ENCODE data around the gene CCDC178. TPM values are rescaled to one million over a fixed set of nuclear protein-coding genes. Genes with fewer than 3 reads are reported as not detected.

The CCDC178 gene
- total RNA-seq, 2 donors from 2014 or later = 0.33 to 9.9 TPM

DNA sequence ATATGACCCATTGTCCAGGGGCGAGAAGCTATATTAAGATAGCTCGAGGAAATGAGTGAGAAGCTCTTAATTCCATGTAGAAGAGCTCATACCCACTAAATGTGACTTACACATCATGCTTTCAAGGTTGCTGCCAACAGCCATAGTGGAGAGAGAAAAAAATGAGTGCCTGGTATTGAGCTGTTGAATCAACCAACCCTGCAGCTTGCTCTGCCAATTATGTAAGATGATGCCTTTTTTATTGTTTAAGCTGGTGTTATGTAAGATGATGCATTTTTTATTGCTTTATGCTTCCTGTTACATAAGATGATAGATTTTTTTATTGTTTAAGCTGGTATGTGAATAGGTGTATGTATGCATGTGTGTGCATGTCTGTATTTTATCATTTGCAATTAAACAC, 228.2 kb downstream of the CCDC178 start:
- Histone ChIP-seq H3K27me3 (no peaks in the 10 kb centered on the region), H3K27ac (no peak overlapping the region), H3K4me3 (no peak overlapping the region), H3K4me1 (no peaks in the 10 kb centered on the region), H3K36me3 (replicated peaks in 1 of 2; ENCODE audit: insufficient read depth in 1 of 2, low read depth in 2 of 2) (no peaks in the 10 kb centered on the region), H3K9me3 (no peaks in the 10 kb centered on the region)
- TF ChIP-seq CTCF (IDR thresholded peaks at IDR 0.05) = no peak
- WGBS, 2 donors = 68 to 70% methylated on average over 2 of the region's 2 CpGs
- ATAC-seq (no peak), DNase-seq (no peak)
- intact Hi-C loops (cut with DNase I) = no loop called here

DNA sequence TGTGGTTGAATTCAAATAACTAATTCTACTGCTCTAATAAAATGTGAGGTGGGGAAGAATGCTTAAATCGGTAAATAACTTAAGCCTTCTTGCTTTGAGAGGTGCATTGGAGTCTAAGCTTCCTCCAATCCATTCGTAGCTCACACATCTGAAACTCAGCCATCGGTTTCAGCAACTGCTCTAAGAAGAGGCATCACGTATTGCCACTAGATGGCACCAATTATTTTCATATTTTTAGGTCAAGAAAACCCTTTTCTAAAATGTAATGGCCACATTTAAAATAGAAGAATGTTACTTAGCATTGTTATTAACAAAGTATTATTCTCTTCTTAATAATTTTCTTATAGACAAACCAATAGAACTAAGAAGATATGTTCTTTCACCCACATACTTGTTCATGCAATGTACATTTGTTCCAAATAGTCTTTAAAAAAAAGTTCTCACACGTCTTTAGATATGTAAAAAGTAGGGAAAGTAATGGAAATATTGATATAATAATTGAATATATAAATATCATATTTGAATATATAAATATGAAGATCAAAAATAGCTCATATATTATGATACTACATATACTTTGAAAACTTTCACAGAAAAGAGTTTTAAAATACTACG, 229.8 kb downstream of the CCDC178 start:
- DNase-seq (peak in 1 of 4 donors; percentile 7), ATAC-seq (peak; percentile 53)
- TF ChIP-seq CTCF (IDR thresholded peaks at IDR 0.05) = peak in 6 of 7 experiments; percentile 31 to 54 (median 35)
- no peak for TF ChIP-seq POLR2A (IDR thresholded peaks at IDR 0.05)
- no peaks in the 10 kb centered on the region for H3K36me3 ChIP-seq (replicated peaks in 1 of 2; ENCODE audit: insufficient read depth in 1 of 2, low read depth in 2 of 2)
- no peaks in the 10 kb centered on the region for H3K9me3 ChIP-seq
- H3K27me3 ChIP-seq = no peaks in the 10 kb centered on the region
- no peaks in the 10 kb centered on the region for H3K4me1 ChIP-seq
- H3K27ac ChIP-seq = no peak overlapping the region
- intact Hi-C loops (cut with DNase I) = no loop called here
- H3K4me3 ChIP-seq = no peak overlapping the region
- WGBS, 2 donors = 24 to 25% methylated on average over 6 of the region's 6 CpGs

- ATAC-seq (no peak), DNase-seq (no peak)
- Histone ChIP-seq H3K27ac (no peak overlapping the region), H3K4me3 (no peak overlapping the region), H3K4me1 (no peaks in the 10 kb centered on the region), H3K9me3 (no peaks in the 10 kb centered on the region), H3K27me3 (no peaks in the 10 kb centered on the region), H3K36me3 (replicated peaks in 1 of 2; ENCODE audit: insufficient read depth in 1 of 2, low read depth in 2 of 2) (no peaks in the 10 kb centered on the region)
- WGBS, 2 donors = 82 to 92% methylated on average over 1 of the region's 1 CpG
- intact Hi-C loops (cut with DNase I) = no loop called here
- no peak for TF ChIP-seq CTCF (IDR thresholded peaks at IDR 0.05)
- no peak for TF ChIP-seq POLR2A (IDR thresholded peaks at IDR 0.05)
Measured at GRCh38 chr18:33205777-33206176, 234.7 kb downstream of the CCDC178 start.

GRCh38 chr18:33201509-33201926, 239.0 kb downstream of the CCDC178 start:
- Histone ChIP-seq H3K27me3 (no peaks in the 10 kb centered on the region), H3K4me1 (no peaks in the 10 kb centered on the region), H3K36me3 (replicated peaks in 1 of 2; ENCODE audit: insufficient read depth in 1 of 2, low read depth in 2 of 2) (no peaks in the 10 kb centered on the region), H3K9me3 (no peaks in the 10 kb centered on the region), H3K27ac (no peak overlapping the region), H3K4me3 (no peak overlapping the region)
- no peak for ATAC-seq
- peak; percentile 11 to 32 (median 25) for DNase-seq
- TF ChIP-seq CTCF (IDR thresholded peaks at IDR 0.05) (peak; percentile 21 to 55 (median 41)), POLR2A (IDR thresholded peaks at IDR 0.05) (no peak)
- intact Hi-C loops (cut with DNase I) = no loop called here
- WGBS, 2 donors = 5 to 9% methylated on average over 8 of the region's 8 CpGs

DNA sequence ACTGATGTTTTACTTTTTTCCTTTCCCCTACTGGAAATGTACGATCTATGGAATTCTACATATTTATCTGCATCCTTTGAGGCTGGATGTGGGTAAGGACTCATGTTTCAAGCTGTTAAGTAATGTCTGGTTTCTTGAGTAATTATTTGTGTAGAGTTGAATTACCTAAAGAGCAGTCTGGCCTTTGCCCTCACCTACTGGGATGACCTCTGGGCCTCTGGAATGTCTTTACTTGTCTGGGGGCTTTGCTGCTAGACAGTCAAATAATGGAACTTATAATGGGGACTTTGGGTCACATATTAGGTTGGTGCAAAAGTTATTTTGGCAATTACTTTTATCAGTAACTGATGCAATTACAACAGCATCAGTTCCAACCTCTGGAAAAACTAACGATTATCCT, 244.7 kb downstream of the CCDC178 start:
- Histone ChIP-seq H3K4me1 (no peaks in the 10 kb centered on the region), H3K27me3 (no peaks in the 10 kb centered on the region), H3K9me3 (no peaks in the 10 kb centered on the region), H3K4me3 (no peak overlapping the region), H3K27ac (no peak overlapping the region), H3K36me3 (replicated peaks in 1 of 2; ENCODE audit: insufficient read depth in 1 of 2, low read depth in 2 of 2) (no peaks in the 10 kb centered on the region)
- DNase-seq (no peak), ATAC-seq (no peak)
- WGBS, 2 donors = 57 to 60% methylated on average over 2 of the region's 2 CpGs
- TF ChIP-seq POLR2A (IDR thresholded peaks at IDR 0.05) = no peak
- TF ChIP-seq CTCF (IDR thresholded peaks at IDR 0.05) = no peak
- intact Hi-C loops (cut with DNase I) = no loop called here
